ENCODE measurements around the gene TMEM19. TPM values are rescaled to one million over a fixed set of nuclear protein-coding genes. Genes with fewer than 3 reads are reported as not detected.
"Not testable (repeated sequence)": the region's sequence is repeated elsewhere in the genome, so short reads cannot be mapped to it uniquely, and the experiment has no call there.

Gene TMEM19
- polyA plus RNA-seq, 1 of the 3 experiments (the other 2 are of a cell fraction): 12.6 TPM

DNA sequence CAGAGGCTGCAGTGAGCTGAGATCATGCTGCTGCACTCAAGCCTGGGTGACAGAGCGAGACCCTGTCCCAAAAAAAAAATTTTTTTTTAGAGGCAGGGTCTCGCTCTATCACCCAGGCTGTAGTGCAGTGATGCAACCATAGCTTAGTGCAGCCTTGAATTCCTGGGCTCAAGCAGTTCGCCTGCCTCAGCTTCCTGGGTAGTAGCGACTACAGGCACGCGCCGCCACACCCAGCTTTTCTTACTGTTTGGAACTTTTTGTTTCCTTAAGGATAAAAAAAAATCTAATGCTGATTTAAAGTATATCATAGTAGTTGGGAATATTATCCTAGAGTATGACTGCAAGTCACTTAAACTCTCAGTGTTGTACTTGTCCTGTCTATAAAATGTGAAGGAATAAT lies 7.2 kb downstream of the TMEM19 start (continued):
- TF ChIP-seq MEF2A (IDR thresholded peaks at IDR 0.05; ENCODE audit: borderline replicate concordance, low read depth) (no peak), GATA2 (CRISPR knock-in tag; IDR thresholded peaks at IDR 0.05) (no peak), POLR2AphosphoS5 (IDR thresholded peaks at IDR 0.05; ENCODE audit: low read depth, low read length) (no peak), RFX5 (IDR thresholded peaks at IDR 0.05; ENCODE audit: low read length) (no peak), NFIC (IDR thresholded peaks at IDR 0.05; ENCODE audit: borderline replicate concordance) (no peak), NRF1 (IDR thresholded peaks at IDR 0.05; ENCODE audit: low read depth, low read length) (no peak), TEAD4 (IDR thresholded peaks at IDR 0.05; ENCODE audit: borderline replicate concordance, insufficient read depth) (no peak), FOSL2 (IDR thresholded peaks at IDR 0.05; ENCODE audit: borderline replicate concordance, low read depth) (no peak)
- TF ChIP-seq, protein P1, sequence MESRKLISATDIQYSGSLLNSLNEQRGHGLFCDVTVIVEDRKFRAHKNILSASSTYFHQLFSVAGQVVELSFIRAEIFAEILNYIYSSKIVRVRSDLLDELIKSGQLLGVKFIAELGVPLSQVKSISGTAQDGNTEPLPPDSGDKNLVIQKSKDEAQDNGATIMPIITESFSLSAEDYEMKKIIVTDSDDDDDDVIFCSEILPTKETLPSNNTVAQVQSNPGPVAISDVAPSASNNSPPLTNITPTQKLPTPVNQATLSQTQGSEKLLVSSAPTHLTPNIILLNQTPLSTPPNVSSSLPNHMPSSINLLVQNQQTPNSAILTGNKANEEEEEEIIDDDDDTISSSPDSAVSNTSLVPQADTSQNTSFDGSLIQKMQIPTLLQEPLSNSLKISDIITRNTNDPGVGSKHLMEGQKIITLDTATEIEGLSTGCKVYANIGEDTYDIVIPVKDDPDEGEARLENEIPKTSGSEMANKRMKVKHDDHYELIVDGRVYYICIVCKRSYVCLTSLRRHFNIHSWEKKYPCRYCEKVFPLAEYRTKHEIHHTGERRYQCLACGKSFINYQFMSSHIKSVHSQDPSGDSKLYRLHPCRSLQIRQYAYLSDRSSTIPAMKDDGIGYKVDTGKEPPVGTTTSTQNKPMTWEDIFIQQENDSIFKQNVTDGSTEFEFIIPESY (IDR thresholded peaks at IDR 0.05; ENCODE audit: borderline replicate concordance, low read depth): no peak
- TF ChIP-seq, protein P2, sequence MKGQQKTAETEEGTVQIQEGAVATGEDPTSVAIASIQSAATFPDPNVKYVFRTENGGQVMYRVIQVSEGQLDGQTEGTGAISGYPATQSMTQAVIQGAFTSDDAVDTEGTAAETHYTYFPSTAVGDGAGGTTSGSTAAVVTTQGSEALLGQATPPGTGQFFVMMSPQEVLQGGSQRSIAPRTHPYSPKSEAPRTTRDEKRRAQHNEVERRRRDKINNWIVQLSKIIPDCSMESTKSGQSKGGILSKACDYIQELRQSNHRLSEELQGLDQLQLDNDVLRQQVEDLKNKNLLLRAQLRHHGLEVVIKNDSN (IDR thresholded peaks at IDR 0.05; ENCODE audit: borderline replicate concordance, low read depth): no peak
- TF ChIP-seq, protein P3, sequence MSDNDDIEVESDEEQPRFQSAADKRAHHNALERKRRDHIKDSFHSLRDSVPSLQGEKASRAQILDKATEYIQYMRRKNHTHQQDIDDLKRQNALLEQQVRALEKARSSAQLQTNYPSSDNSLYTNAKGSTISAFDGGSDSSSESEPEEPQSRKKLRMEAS (IDR thresholded peaks at IDR 0.05; ENCODE audit: low read depth): no peak

DNA sequence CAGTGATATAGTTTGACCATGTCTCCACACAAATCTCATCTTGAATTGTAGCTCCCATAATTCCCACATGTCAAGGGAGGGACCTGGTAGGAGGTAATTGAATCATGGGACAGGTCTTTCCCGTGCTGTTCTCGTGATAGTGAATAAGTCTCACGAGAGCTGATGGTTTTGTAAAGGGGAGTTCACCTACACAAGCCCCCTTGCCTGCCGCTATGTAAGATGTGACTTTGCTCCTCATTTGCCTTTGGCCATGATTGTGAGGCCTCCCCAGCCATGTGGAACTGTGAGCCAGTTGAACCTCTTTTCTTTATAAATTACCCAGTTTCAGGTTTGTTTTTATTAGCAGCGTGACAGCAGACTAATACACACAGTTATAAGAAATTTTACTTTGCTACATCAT lies 7.8 kb downstream of the TMEM19 start:
- H3K36me3 ChIP-seq (replicated peaks in 1 of 2; ENCODE audit: control insufficient read depth in 1 of 2, insufficient read depth in 2 of 2, low read length in 1 of 2): peaks cover 14 to 30% of the 10 kb centered on the region in 2 experiments
- H3K27me3 ChIP-seq (ENCODE audit: insufficient read depth); H3K4me2 ChIP-seq; H3K9ac ChIP-seq; H3K9me2 ChIP-seq; H3K27ac ChIP-seq (ENCODE audit: low read depth in 2 of 2, low read length in 1 of 2); H3K9me3 ChIP-seq; H2AFZ ChIP-seq (ENCODE audit: low read depth); H3K4me1 ChIP-seq (ENCODE audit: control insufficient read depth in 1 of 2, insufficient read depth in 2 of 2, low read depth in 1 of 2, low read length in 1 of 2); H3K4me3 ChIP-seq (ENCODE audit: low read depth in 2 of 2, low read length in 1 of 2); CTCF ChIA-PET; DNase-seq; POLR2A ChIA-PET; H4K20me1 ChIP-seq (ENCODE audit: insufficient read depth); H3K79me2 ChIP-seq (ENCODE audit: insufficient read depth); H3F3A ChIP-seq (replicated peaks; ENCODE audit: insufficient read depth): not testable (repeated sequence)
- WGBS (ENCODE audit: low lambda C conversion rate): 90% methylated on average over 5 of the region's 5 CpGs

DNA sequence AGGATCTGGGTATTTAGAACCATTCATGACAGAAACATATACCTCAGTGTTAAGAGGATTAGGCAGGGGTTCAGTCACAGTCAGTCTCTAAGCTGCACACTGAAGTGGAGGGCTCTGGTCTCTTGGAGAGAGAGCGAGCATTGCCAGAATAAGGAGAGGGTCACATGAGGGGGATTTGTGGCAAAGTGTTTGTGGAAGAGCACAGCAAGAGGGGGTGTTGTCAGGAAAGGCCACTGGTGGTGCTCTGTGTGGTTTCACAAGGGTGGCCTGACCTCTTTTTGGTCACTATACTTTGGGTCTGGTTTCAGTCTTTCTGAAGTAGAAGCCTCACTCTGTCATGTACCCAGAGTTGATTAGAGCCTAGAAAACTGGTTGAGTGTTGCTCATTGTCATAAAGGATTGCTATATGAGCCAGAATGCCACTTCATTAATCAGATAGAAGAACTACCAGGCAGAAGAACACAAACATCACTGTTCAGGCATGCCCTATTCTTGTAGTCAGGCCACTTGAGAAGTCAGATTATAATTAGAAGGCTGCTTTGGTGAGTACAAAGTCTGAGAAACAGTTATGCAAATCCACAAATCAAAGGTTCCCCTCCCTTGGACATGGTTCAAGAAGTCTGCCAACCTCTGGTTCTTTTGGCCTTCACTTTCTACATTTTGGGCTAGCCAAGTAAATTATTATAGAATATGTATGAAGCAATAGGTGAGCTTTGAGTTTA lies 8.4 kb downstream of the TMEM19 start:
- Histone ChIP-seq H3K9ac (no peak overlapping the region), H3K27ac (ENCODE audit: low read depth in 2 of 2, low read length in 1 of 2) (no peak overlapping the region), H3K27me3 (ENCODE audit: insufficient read depth) (no peaks in the 10 kb centered on the region), H3K9me3 (no peaks in the 10 kb centered on the region), H3K36me3 (replicated peaks in 1 of 2; ENCODE audit: control insufficient read depth in 1 of 2, insufficient read depth in 2 of 2, low read length in 1 of 2) (peaks cover 20 to 37% of the 10 kb centered on the region in 2 experiments), H3K4me2 (no peak overlapping the region), H4K20me1 (ENCODE audit: insufficient read depth) (no peaks in the 10 kb centered on the region), H3K4me1 (ENCODE audit: control insufficient read depth in 1 of 2, insufficient read depth in 2 of 2, low read depth in 1 of 2, low read length in 1 of 2) (no peaks in the 10 kb centered on the region), H3K79me2 (ENCODE audit: insufficient read depth) (peaks cover under 1% of the 10 kb centered on the region; the same call in 1 of the 2 replicates), H3F3A (replicated peaks; ENCODE audit: insufficient read depth) (peaks cover 5% of the 10 kb centered on the region), H3K9me2 (no peaks in the 10 kb centered on the region), H2AFZ (ENCODE audit: low read depth) (no peak overlapping the region), H3K4me3 (ENCODE audit: low read depth in 2 of 2, low read length in 1 of 2) (no peak overlapping the region)
- POLR2A ChIA-PET: no interaction called here
- DNase-seq: no peak
- TF ChIP-seq, protein P4, sequence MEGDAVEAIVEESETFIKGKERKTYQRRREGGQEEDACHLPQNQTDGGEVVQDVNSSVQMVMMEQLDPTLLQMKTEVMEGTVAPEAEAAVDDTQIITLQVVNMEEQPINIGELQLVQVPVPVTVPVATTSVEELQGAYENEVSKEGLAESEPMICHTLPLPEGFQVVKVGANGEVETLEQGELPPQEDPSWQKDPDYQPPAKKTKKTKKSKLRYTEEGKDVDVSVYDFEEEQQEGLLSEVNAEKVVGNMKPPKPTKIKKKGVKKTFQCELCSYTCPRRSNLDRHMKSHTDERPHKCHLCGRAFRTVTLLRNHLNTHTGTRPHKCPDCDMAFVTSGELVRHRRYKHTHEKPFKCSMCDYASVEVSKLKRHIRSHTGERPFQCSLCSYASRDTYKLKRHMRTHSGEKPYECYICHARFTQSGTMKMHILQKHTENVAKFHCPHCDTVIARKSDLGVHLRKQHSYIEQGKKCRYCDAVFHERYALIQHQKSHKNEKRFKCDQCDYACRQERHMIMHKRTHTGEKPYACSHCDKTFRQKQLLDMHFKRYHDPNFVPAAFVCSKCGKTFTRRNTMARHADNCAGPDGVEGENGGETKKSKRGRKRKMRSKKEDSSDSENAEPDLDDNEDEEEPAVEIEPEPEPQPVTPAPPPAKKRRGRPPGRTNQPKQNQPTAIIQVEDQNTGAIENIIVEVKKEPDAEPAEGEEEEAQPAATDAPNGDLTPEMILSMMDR (IDR thresholded peaks at IDR 0.05): no peak
- no peak for TF ChIP-seq SIN3A (IDR thresholded peaks at IDR 0.05; ENCODE audit: borderline replicate concordance, low read depth, low read length)
- TF ChIP-seq, protein P5, sequence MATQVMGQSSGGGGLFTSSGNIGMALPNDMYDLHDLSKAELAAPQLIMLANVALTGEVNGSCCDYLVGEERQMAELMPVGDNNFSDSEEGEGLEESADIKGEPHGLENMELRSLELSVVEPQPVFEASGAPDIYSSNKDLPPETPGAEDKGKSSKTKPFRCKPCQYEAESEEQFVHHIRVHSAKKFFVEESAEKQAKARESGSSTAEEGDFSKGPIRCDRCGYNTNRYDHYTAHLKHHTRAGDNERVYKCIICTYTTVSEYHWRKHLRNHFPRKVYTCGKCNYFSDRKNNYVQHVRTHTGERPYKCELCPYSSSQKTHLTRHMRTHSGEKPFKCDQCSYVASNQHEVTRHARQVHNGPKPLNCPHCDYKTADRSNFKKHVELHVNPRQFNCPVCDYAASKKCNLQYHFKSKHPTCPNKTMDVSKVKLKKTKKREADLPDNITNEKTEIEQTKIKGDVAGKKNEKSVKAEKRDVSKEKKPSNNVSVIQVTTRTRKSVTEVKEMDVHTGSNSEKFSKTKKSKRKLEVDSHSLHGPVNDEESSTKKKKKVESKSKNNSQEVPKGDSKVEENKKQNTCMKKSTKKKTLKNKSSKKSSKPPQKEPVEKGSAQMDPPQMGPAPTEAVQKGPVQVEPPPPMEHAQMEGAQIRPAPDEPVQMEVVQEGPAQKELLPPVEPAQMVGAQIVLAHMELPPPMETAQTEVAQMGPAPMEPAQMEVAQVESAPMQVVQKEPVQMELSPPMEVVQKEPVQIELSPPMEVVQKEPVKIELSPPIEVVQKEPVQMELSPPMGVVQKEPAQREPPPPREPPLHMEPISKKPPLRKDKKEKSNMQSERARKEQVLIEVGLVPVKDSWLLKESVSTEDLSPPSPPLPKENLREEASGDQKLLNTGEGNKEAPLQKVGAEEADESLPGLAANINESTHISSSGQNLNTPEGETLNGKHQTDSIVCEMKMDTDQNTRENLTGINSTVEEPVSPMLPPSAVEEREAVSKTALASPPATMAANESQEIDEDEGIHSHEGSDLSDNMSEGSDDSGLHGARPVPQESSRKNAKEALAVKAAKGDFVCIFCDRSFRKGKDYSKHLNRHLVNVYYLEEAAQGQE (IDR thresholded peaks at IDR 0.05; ENCODE audit: low read depth, low read length): no peak
- CTCF ChIA-PET: interaction anchor here (1.7 kb wide), 1 partner anchor 53 kb away, joined by 4 read pairs; no protein-coding TSS in a partner anchor
- WGBS (ENCODE audit: low lambda C conversion rate): 100% methylated on average over 1 of the region's 1 CpG

Data from SK-N-SH (cell line).